Thyroid gland (tissue), 4 donors: ENCODE measurements around the gene NDUFA8.

Source experiments
- POLR2A ChIP-seq, 2 donors: fragments of 450-650 bp; IDR thresholded peaks; one replicate each; pipeline ENCODE4 v1.6.1; 2017; ENCODE audit warnings: antibody characterized with exemption in 2 of 2, mild to moderate bottlenecking in 2 of 2, moderate library complexity in 1 of 2
- TF ChIP-seq, protein P1 (sequence below), 6 experiments: fragments of 200-600 bp in 3 of 6; fragments of 450-650 bp in 3 of 6; sonication (generic) in 3 of 6; IDR thresholded peaks; one replicate each; pipeline ENCODE4 v1.5.1; 2016 to 2019; ENCODE audit warnings: antibody characterized with exemption in 6 of 6, mild to moderate bottlenecking in 2 of 6, inconsistent platforms in 1 of 6, moderate library complexity in 1 of 6

DNA sequence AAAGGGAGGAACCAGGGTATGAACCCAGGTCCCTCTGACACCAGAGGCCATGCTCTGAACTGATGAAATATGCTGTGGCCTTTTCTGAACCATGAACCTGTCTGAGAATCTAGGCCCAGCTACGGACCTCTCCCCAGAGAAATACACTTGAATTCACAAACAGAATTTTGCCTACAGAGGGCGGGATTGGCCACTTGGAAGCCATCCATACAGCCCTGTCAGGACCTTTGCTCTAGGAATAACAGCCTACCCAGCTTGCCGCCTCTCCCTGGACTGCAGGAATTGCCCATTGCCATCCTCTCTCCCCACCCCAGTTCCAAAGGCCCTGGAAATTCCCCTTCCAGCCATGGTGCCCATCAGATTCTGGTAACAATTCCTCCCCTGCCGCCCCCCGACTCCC lies 26.7 kb upstream of the NDUFA8 start:
- TF ChIP-seq, protein P1, sequence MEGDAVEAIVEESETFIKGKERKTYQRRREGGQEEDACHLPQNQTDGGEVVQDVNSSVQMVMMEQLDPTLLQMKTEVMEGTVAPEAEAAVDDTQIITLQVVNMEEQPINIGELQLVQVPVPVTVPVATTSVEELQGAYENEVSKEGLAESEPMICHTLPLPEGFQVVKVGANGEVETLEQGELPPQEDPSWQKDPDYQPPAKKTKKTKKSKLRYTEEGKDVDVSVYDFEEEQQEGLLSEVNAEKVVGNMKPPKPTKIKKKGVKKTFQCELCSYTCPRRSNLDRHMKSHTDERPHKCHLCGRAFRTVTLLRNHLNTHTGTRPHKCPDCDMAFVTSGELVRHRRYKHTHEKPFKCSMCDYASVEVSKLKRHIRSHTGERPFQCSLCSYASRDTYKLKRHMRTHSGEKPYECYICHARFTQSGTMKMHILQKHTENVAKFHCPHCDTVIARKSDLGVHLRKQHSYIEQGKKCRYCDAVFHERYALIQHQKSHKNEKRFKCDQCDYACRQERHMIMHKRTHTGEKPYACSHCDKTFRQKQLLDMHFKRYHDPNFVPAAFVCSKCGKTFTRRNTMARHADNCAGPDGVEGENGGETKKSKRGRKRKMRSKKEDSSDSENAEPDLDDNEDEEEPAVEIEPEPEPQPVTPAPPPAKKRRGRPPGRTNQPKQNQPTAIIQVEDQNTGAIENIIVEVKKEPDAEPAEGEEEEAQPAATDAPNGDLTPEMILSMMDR (IDR thresholded peaks at IDR 0.05) = no peak
- TF ChIP-seq POLR2A (IDR thresholded peaks at IDR 0.05) = no peak
